HepG2 (cell line): ENCODE results near the gene APOLD1. TPM values are rescaled to one million over a fixed set of nuclear protein-coding genes. Genes with fewer than 3 reads are reported as not detected.

Source experiments
- AKAP8 ChIP-seq: sonication (generic); formaldehyde crosslinking; IDR thresholded peaks from 2 replicates; pipeline ENCODE4 v1.5.1; 2020; ENCODE audit warnings: mild to moderate bottlenecking, missing genetic modification reagents
- ATF7-NPFF ChIP-seq: sonication (generic); formaldehyde crosslinking; IDR thresholded peaks from 2 replicates; pipeline ENCODE4 v1.8.1; 2023; ENCODE audit warnings: mild to moderate bottlenecking, low read depth, missing genetic modification reagents, moderate library complexity
- CENPT ChIP-seq: sonication (generic); formaldehyde crosslinking; IDR thresholded peaks from 2 replicates; pipeline ENCODE4 v1.8.0; 2022; ENCODE audit warnings: low read depth, mild to moderate bottlenecking, moderate library complexity, missing genetic modification reagents
- EEA1 ChIP-seq: sonication (generic); formaldehyde crosslinking; IDR thresholded peaks from 2 replicates; pipeline ENCODE4 v1.5.1; 2020; ENCODE audit warnings: mild to moderate bottlenecking, missing genetic modification reagents, borderline replicate concordance
- ETV6 ChIP-seq: sonication (generic); formaldehyde crosslinking; conservative IDR thresholded peaks from 2 replicates; pipeline ENCODE4 v1.4.0; 2020; ENCODE audit warnings: missing genetic modification reagents
- IKZF1 ChIP-seq: fragments of 450-650 bp; IDR thresholded peaks from 2 replicates; pipeline ENCODE4 v1.7.1; 2016
- JDP2 ChIP-seq: sonication (generic); formaldehyde crosslinking; IDR thresholded peaks from 2 replicates; pipeline ENCODE4 v1.8.1; 2022; ENCODE audit warnings: missing genetic modification reagents, borderline replicate concordance
- KDM5B ChIP-seq: sonication (generic); formaldehyde crosslinking; IDR thresholded peaks from 2 replicates; pipeline ENCODE4 v1.4.0; 2020; ENCODE audit warnings: missing genetic modification reagents, mild to moderate bottlenecking, borderline replicate concordance
- MEIS1 ChIP-seq: sonication (generic); formaldehyde crosslinking; IDR thresholded peaks from 2 replicates; pipeline ENCODE4 v1.9.0; 2021; ENCODE audit warnings: mild to moderate bottlenecking, missing genetic modification reagents, moderate library complexity, borderline replicate concordance
- NCOA1 ChIP-seq: sonication (generic); formaldehyde crosslinking; IDR thresholded peaks from 2 replicates; pipeline ENCODE4 v1.9.0; 2021; ENCODE audit warnings: missing genetic modification reagents
- NCOA5 ChIP-seq: sonication (generic); formaldehyde crosslinking; IDR thresholded peaks from 2 replicates; pipeline ENCODE4 v1.4.0; 2020; ENCODE audit warnings: missing genetic modification reagents
- NCOR1 ChIP-seq: fragments of 200-600 bp; sonication (generic); IDR thresholded peaks from 2 replicates; pipeline ENCODE4 v1.7.0; 2017; ENCODE audit warnings: antibody characterized with exemption, low read length, borderline replicate concordance
- NFYC ChIP-seq: IDR thresholded peaks from 2 replicates; pipeline ENCODE4 v1.6.1; 2016; ENCODE audit warnings: missing genetic modification reagents, missing compliant biosample characterization
- PAWR ChIP-seq: sonication (generic); formaldehyde crosslinking; IDR thresholded peaks from 2 replicates; pipeline ENCODE4 v1.4.0; 2020; ENCODE audit warnings: missing genetic modification reagents, mild to moderate bottlenecking, borderline replicate concordance
- SETDB1 ChIP-seq: sonication (generic); formaldehyde crosslinking; IDR thresholded peaks from 2 replicates; pipeline ENCODE4 v1.5.1; 2020; ENCODE audit warnings: missing genetic modification reagents, mild to moderate bottlenecking, borderline replicate concordance
- SMAD1 ChIP-seq: sonication (generic); formaldehyde crosslinking; IDR thresholded peaks from 2 replicates; pipeline ENCODE4 v1.4.0; 2020; ENCODE audit warnings: missing genetic modification reagents, low read depth, mild to moderate bottlenecking, borderline replicate concordance
- SP4 ChIP-seq: sonication (generic); formaldehyde crosslinking; IDR thresholded peaks from 2 replicates; pipeline ENCODE4 v1.8.1; 2023; ENCODE audit warnings: mild to moderate bottlenecking, missing genetic modification reagents
- TGIF2 ChIP-seq: IDR thresholded peaks from 2 replicates; pipeline ENCODE4 v1.6.1; 2016; ENCODE audit warnings: control low read depth, missing compliant biosample characterization
- U2AF1 ChIP-seq: fragments of 200-400 bp; formaldehyde crosslinking; optimal IDR thresholded peaks from 2 replicates; pipeline ENCODE3; 2017; ENCODE audit warnings: mild to moderate bottlenecking, low read depth, low read length
- ZFAT ChIP-seq: sonication (generic); formaldehyde crosslinking; conservative IDR thresholded peaks from 2 replicates; pipeline ENCODE4 v1.8.1; 2023; ENCODE audit warnings: missing genetic modification reagents, inconsistent platforms
- ZFP36 ChIP-seq: fragments of 150-350 bp; IDR thresholded peaks from 2 replicates; pipeline ENCODE4 v1.6.1; 2018; ENCODE audit warnings: borderline replicate concordance, low read length, low read depth; ENCODE audit not compliant: partially characterized antibody
- ZNF331 ChIP-seq: sonication (generic); formaldehyde crosslinking; IDR thresholded peaks from 2 replicates; pipeline ENCODE4 v1.4.0; 2020; ENCODE audit warnings: missing genetic modification reagents
- ZNF431 ChIP-seq: sonication (generic); formaldehyde crosslinking; IDR thresholded peaks from 2 replicates; pipeline ENCODE4 v1.9.0; 2022; ENCODE audit warnings: missing genetic modification reagents, low read depth, mild to moderate bottlenecking, borderline replicate concordance
- ZSCAN20 ChIP-seq: sonication (generic); formaldehyde crosslinking; IDR thresholded peaks from 2 replicates; pipeline ENCODE4 v1.4.0; 2020; ENCODE audit warnings: missing genetic modification reagents, mild to moderate bottlenecking, borderline replicate concordance
- polyA plus RNA-seq, 8 experiments: library from polyadenylated mRNA; depleted of rRNA in 3 of 8; stranded (reverse) in 7 of 8; unstranded in 1 of 8; fragments of >200 nt; fragmentation: Illumina TruSeq in 4 of 8; extraction: Trizol in 4 of 8; gene quantifications; 2 replicates each; pipeline versions ENCODE4 v1.2.1 to v1.2.3, GENCODE V29; 2011 to 2016; ENCODE audit warnings: low read depth in 4 of 8, missing spikeins in 1 of 8, mixed read lengths in 1 of 8; ENCODE audit not compliant: insufficient read depth in 1 of 8
- total RNA-seq, 5 experiments: library from RNA; depleted of rRNA; stranded (reverse); fragments of >200 nt; fragmentation: Illumina TruSeq; extraction: Trizol; gene quantifications; 2 replicates each; pipeline ENCODE4 v1.2.3, GENCODE V29; 2016; ENCODE audit warnings: low read depth in 1 of 5
- TF ChIP-seq, protein P1 (sequence below): sonication (generic); formaldehyde crosslinking; IDR thresholded peaks from 2 replicates; pipeline ENCODE4 v1.5.0; 2020; ENCODE audit warnings: mild to moderate bottlenecking, missing genetic modification reagents
- TF ChIP-seq, protein P2 (sequence below): sonication (generic); formaldehyde crosslinking; IDR thresholded peaks from 2 replicates; pipeline ENCODE4 v1.4.0; 2020; ENCODE audit warnings: missing genetic modification reagents
- TF ChIP-seq, protein P3 (sequence below): sonication (generic); formaldehyde crosslinking; conservative IDR thresholded peaks from 2 replicates; pipeline ENCODE4 v1.8.0; 2022; ENCODE audit warnings: missing genetic modification reagents

Gene APOLD1
- total and polyA plus RNA-seq, 2 of the 13 experiments (the other 11 are each of a cell fraction or from before 2014, with no cell fraction given) = 0.20 to 0.84 TPM

DNA sequence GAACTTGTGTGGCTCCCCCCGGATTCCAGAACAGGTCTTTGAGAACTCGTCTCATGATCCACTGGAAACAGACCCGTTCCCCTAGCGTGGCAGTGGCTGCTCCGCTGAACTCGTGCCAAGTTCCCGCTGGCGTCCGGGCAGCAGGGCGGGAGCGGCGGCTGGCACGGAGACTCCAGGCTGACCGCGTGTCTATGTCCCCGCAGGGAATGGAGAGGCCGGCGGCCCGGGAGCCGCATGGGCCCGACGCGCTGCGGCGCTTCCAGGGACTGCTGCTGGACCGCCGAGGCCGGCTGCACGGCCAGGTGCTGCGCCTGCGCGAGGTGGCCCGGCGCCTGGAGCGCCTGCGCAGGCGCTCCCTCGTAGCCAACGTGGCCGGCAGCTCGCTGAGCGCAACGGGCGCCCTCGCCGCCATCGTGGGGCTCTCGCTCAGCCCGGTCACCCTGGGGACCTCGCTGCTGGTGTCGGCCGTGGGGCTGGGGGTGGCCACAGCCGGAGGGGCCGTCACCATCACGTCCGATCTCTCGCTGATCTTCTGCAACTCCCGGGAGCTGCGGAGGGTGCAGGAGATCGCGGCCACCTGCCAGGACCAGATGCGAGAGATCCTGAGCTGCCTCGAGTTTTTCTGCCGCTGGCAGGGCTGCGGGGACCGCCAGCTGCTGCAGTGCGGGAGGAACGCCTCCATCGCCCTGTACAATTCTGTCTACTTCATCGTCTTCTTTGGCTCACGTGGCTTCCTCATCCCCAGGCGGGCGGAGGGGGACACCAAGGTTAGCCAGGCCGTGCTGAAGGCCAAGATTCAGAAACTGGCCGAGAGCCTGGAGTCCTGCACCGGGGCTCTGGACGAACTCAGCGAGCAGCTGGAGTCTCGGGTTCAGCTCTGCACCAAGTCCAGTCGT is 1.5 kb downstream of the APOLD1 start (continued):
- TF ChIP-seq, protein P1, sequence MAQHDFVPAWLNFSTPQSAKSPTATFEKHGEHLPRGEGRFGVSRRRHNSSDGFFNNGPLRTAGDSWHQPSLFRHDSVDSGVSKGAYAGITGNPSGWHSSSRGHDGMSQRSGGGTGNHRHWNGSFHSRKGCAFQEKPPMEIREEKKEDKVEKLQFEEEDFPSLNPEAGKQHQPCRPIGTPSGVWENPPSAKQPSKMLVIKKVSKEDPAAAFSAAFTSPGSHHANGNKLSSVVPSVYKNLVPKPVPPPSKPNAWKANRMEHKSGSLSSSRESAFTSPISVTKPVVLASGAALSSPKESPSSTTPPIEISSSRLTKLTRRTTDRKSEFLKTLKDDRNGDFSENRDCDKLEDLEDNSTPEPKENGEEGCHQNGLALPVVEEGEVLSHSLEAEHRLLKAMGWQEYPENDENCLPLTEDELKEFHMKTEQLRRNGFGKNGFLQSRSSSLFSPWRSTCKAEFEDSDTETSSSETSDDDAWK (CRISPR knock-in tag) = no peak
- no peak for TF ChIP-seq SP4
- TF ChIP-seq U2AF1 = no peak
- TF ChIP-seq NCOA1 (CRISPR knock-in tag) = no peak
- peak; percentile 54; the same call in 1 of the 2 replicates for TF ChIP-seq ETV6 (CRISPR knock-in tag)
- TF ChIP-seq ZNF431 = no peak
- no peak for TF ChIP-seq PAWR
- TF ChIP-seq, protein P2, sequence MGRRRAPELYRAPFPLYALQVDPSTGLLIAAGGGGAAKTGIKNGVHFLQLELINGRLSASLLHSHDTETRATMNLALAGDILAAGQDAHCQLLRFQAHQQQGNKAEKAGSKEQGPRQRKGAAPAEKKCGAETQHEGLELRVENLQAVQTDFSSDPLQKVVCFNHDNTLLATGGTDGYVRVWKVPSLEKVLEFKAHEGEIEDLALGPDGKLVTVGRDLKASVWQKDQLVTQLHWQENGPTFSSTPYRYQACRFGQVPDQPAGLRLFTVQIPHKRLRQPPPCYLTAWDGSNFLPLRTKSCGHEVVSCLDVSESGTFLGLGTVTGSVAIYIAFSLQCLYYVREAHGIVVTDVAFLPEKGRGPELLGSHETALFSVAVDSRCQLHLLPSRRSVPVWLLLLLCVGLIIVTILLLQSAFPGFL (CRISPR knock-in tag) = no peak
- peak; percentile 93 for TF ChIP-seq KDM5B
- TF ChIP-seq ZSCAN20 (CRISPR knock-in tag) = peak; percentile 33; the same call in 1 of the 2 replicates
- no peak for TF ChIP-seq JDP2
- no peak for TF ChIP-seq NCOR1
- 0 out of 2 replicates have a peak, but pooled peaks have one; percentile 67 for TF ChIP-seq MEIS1 (CRISPR knock-in tag)
- no peak for TF ChIP-seq SETDB1
- TF ChIP-seq AKAP8 (CRISPR knock-in tag) = no peak
- TF ChIP-seq NCOA5 (CRISPR knock-in tag) = no peak
- TF ChIP-seq CENPT (CRISPR knock-in tag) = 0 out of 2 replicates have a peak, but pooled peaks have one; percentile 54
- no peak for TF ChIP-seq EEA1 (CRISPR knock-in tag)
- TF ChIP-seq IKZF1 = no peak
- TF ChIP-seq ATF7-NPFF (CRISPR knock-in tag) = peak; percentile 94
- TF ChIP-seq SMAD1 = no peak
- TF ChIP-seq TGIF2 (CRISPR knock-in tag) = no peak
- no peak for TF ChIP-seq NFYC
- TF ChIP-seq ZNF331 (CRISPR knock-in tag) = peak; percentile 26; the same call in 1 of the 2 replicates
- peak; percentile 42; the same call in 1 of the 2 replicates for TF ChIP-seq ZFAT
- no peak for TF ChIP-seq ZFP36
- TF ChIP-seq, protein P3, sequence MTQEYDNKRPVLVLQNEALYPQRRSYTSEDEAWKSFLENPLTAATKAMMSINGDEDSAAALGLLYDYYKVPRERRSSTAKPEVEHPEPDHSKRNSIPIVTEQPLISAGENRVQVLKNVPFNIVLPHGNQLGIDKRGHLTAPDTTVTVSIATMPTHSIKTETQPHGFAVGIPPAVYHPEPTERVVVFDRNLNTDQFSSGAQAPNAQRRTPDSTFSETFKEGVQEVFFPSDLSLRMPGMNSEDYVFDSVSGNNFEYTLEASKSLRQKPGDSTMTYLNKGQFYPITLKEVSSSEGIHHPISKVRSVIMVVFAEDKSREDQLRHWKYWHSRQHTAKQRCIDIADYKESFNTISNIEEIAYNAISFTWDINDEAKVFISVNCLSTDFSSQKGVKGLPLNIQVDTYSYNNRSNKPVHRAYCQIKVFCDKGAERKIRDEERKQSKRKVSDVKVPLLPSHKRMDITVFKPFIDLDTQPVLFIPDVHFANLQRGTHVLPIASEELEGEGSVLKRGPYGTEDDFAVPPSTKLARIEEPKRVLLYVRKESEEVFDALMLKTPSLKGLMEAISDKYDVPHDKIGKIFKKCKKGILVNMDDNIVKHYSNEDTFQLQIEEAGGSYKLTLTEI = no peak
